GM18868 (cell line): ENCODE measurements around the gene POGK.
"Not testable (repeated sequence)": the region's sequence is repeated elsewhere in the genome, so short reads cannot be mapped to it uniquely, and the experiment has no call there.

Experiments used
- ATAC-seq: cut with Tn5 transposase; IDR thresholded peaks from one replicate; pipeline ENCODE4 v1.9.1; 2021; ENCODE audit warnings: mild to moderate bottlenecking, moderate library complexity; ENCODE audit not compliant: unreplicated experiment

POGK gene

GRCh38 chr1:166855558-166855957, 16.3 kb downstream of the POGK start:
- ATAC-seq = no peak

GRCh38 chr1:166857995-166858394, 18.7 kb downstream of the POGK start:
- no peak for ATAC-seq

GRCh38 chr1:166858726-166859419, 19.6 kb downstream of the POGK start:
- ATAC-seq = no peak

- ATAC-seq = peak; percentile 64
Observed at GRCh38 chr1:166859597-166859996, 20.3 kb downstream of the POGK start.

- ATAC-seq = no peak
Observed at GRCh38 chr1:166865926-166866325, 26.7 kb downstream of the POGK start.

- no peak for ATAC-seq
Observed at GRCh38 chr1:166868639-166869038, 29.4 kb downstream of the POGK start.

GRCh38 chr1:166869318-166870099, 30.2 kb downstream of the POGK start:
- peak; percentile 85 for ATAC-seq

- no peak for ATAC-seq
Observed at GRCh38 chr1:166870584-166870983, 31.3 kb downstream of the POGK start.

- ATAC-seq = no peak
Observed at GRCh38 chr1:166874464-166874863, 35.2 kb downstream of the POGK start.

GRCh38 chr1:166875302-166875733, 36.0 kb downstream of the POGK start:
- ATAC-seq = no peak

GRCh38 chr1:166875734-166876539, 36.7 kb downstream of the POGK start, which contains the start of gene TADA1:
Gene TADA1 (minus strand): TSS chr1:166876264. CDS start chr1:166876233, 31 bp downstream.
- peak; percentile 86 for ATAC-seq

- peak; percentile 1 for ATAC-seq
Observed at GRCh38 chr1:166876540-166876838, 37.2 kb downstream of the POGK start.

- not testable (repeated sequence) for ATAC-seq
Observed at GRCh38 chr1:166878173-166878917, 39.1 kb downstream of the POGK start.

- ATAC-seq = no peak
Observed at GRCh38 chr1:166882893-166883292, 43.6 kb downstream of the POGK start.

- ATAC-seq = no peak
Observed at GRCh38 chr1:166884040-166884642, 44.9 kb downstream of the POGK start.

GRCh38 chr1:166884971-166885370, 45.7 kb downstream of the POGK start:
- ATAC-seq = no peak

GRCh38 chr1:166888373-166889111, 49.3 kb downstream of the POGK start:
- ATAC-seq = no peak

GRCh38 chr1:166889776-166890175, 50.5 kb downstream of the POGK start:
- no peak for ATAC-seq

- ATAC-seq = no peak
Observed at GRCh38 chr1:166895766-166896165, 56.5 kb downstream of the POGK start.

- no peak for ATAC-seq
Observed at GRCh38 chr1:166899769-166900168, 60.5 kb downstream of the POGK start.
